Measurements from ENCODE around the gene TRIM28. TPM values are rescaled to one million over a fixed set of nuclear protein-coding genes. Genes with fewer than 3 reads are reported as not detected.

The TRIM28 gene
- total and polyA plus RNA-seq, 7 donors: 141 to 212 (median 165) TPM

GRCh38 chr19:58581227-58582141 is 37.6 kb downstream of the TRIM28 start:
- intact Hi-C loops (cut with DNase I): no loop called here
- peak overlapping the region; percentile 13 for H3K4me3 ChIP-seq
- WGBS, 3 donors: 67 to 69% (median 69%) methylated on average over 62 of the region's 62 CpGs
- peaks cover 0 to 31% of the 10 kb centered on the region in 2 donors for H3K36me3 ChIP-seq (ENCODE audit: insufficient read depth in 1 of 2, low read depth in 1 of 2)
- no peaks in the 10 kb centered on the region for H3K27me3 ChIP-seq (ENCODE audit: insufficient read depth in 3 of 3, low read length in 2 of 3)
- DNase-seq (peak; percentile 87 to 93), ATAC-seq (peak; percentile 93 to 98 (median 96))
- no peaks in the 10 kb centered on the region for H3K9me3 ChIP-seq
- peak; percentile 91 for TF ChIP-seq CTCF (IDR thresholded peaks at IDR 0.05)
- peaks cover 9% of the 10 kb centered on the region for H3K4me1 ChIP-seq
- H3K27ac ChIP-seq: peak overlapping the region; percentile 74

- Histone ChIP-seq H3K9me3 (no peaks in the 10 kb centered on the region), H3K27ac (no peak overlapping the region), H3K27me3 (ENCODE audit: insufficient read depth in 3 of 3, low read length in 2 of 3) (no peaks in the 10 kb centered on the region), H3K36me3 (ENCODE audit: insufficient read depth in 1 of 2, low read depth in 1 of 2) (peaks cover 0 to 31% of the 10 kb centered on the region in 2 donors), H3K4me3 (no peak overlapping the region), H3K4me1 (peaks cover 4% of the 10 kb centered on the region)
- ATAC-seq (no peak), DNase-seq (no peak)
- TF ChIP-seq CTCF (IDR thresholded peaks at IDR 0.05): no peak
- WGBS, 3 donors: 90 to 96% (median 93%) methylated on average over 6 of the region's 6 CpGs
- intact Hi-C loops (cut with DNase I): no loop called here
Observed at GRCh38 chr19:58582985-58583384, 39.1 kb downstream of the TRIM28 start.

DNA sequence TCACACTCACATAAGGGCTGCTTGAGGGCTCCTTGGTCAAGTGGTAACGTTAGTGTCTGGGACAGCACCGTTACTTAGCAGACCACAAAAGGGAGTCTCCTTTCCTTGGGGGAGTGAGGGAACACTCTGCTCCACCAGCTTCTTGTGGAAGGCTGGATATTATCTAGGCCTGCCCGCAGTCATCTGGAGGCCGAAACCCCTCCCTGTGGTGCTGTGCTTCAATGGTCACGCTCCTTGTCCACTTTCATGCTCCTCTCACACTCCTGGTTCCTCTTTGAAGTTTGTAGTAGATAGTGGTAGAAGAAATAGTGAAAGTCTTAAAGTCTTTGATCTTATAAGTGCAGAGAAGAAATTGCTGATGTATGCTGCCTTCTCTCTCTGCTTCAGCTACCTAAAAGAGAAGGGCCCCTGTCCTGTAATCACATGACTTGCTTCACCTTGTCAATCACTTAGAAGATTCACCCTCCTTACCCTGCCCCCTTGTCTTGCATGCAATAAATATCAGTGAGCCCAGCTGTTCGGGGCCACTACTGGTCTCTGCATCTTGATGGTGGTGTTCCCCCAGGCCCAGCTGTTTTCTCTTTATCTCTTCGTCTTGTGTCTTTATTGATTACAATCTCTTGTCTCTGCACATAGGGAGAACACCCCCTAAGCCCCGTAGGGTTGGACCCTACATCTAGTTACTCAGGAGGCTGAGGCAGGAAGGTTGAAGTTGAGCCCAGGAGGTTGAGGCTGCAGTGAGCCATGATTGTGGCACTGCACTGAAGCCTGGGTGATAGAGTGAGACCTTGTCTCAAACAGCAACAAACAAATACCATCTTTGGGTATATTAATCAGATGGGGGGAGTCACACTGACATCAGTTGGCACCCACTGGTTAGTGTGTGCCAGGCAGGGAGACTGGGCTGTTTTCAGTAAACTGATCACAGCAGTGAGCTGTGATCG is 40.9 kb downstream of the TRIM28 start:
- H3K4me3 ChIP-seq: no peak overlapping the region
- H3K36me3 ChIP-seq (ENCODE audit: insufficient read depth in 1 of 2, low read depth in 1 of 2): peaks cover 0 to 31% of the 10 kb centered on the region in 2 donors
- peaks cover 4% of the 10 kb centered on the region for H3K4me1 ChIP-seq
- TF ChIP-seq CTCF (IDR thresholded peaks at IDR 0.05): no peak
- H3K9me3 ChIP-seq: no peaks in the 10 kb centered on the region
- WGBS, 3 donors: 86 to 90% (median 86%) methylated on average over 8 to 9 of the region's 9 CpGs
- intact Hi-C loops (cut with DNase I): no loop called here
- H3K27me3 ChIP-seq (ENCODE audit: insufficient read depth in 3 of 3, low read length in 2 of 3): no peaks in the 10 kb centered on the region
- no peak overlapping the region for H3K27ac ChIP-seq
- no peak for ATAC-seq
- DNase-seq: no peak

DNA sequence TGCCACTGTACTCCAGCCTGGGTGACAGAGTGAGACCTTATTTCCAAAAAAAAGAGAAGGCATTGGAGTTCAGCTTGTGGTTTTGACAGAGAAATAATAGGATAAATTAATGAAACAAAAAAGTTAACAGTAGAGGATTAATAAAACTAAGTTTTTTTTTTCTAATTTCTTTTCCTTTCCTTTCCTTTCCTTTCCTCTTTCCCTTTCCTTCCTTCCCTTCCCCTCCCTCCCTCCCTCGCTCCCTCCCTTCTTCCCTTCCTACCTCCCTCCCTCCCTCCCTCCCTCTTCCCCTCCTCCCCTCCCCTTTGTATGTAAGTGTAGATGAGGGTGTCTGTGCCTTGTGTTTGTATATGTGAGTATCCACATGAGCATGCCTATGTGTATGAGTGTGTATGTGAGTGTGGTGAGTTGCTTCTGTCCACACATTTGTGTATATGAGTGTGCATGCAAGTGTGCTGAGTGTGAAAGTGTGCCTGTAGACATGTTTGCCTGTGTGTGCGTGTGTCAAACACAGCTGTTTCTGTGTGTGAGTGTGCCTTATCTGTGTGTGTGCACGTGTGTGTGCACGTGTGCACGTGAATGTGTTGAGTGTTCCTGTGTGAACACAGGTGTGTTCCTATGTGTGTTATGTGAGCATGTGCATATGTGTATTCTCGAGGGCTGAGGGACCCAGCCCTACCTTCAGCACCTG is 41.7 kb downstream of the TRIM28 start:
- no peaks in the 10 kb centered on the region for H3K27me3 ChIP-seq (ENCODE audit: insufficient read depth in 3 of 3, low read length in 2 of 3)
- H3K9me3 ChIP-seq: no peaks in the 10 kb centered on the region
- intact Hi-C loops (cut with DNase I): no loop called here
- H3K4me1 ChIP-seq: peaks cover 4% of the 10 kb centered on the region
- TF ChIP-seq CTCF (IDR thresholded peaks at IDR 0.05): no peak
- H3K36me3 ChIP-seq (ENCODE audit: insufficient read depth in 1 of 2, low read depth in 1 of 2): peaks cover 0 to 31% of the 10 kb centered on the region in 2 donors
- no peak for ATAC-seq
- WGBS, 3 donors: 77 to 84% (median 79%) methylated on average over 6 of the region's 6 CpGs
- no peak overlapping the region for H3K27ac ChIP-seq
- H3K4me3 ChIP-seq: no peak overlapping the region
- DNase-seq: no peak
